Lung (tissue), 12 donors: ENCODE data around the gene FNIP2. TPM values are rescaled to one million over a fixed set of nuclear protein-coding genes. Genes with fewer than 3 reads are reported as not detected.
A peak's percentile ranks its signal among the peaks of the same experiment; 100 is the strongest.

ENCODE experiments used
- ATAC-seq: fragments of 200-7000 bp; cut with Tn5 transposase; one replicate; pipeline ENCODE4 v1.9.1; 2020; ENCODE audit warnings: moderate number of reproducible peaks; ENCODE audit not compliant: insufficient read depth, low FRiP score
- DNase-seq, 3 donors: peaks; one replicate each; pipeline ENCODE4 v3.0.0-alpha.2; 2013 to 2017
- H3K27ac ChIP-seq, 2 donors: one replicate each; pipeline ENCODE4 v1.5.1; 2013; ENCODE audit warnings: mild to moderate bottlenecking in 2 of 2, moderate library complexity in 2 of 2, control low read depth in 1 of 2, inconsistent platforms in 1 of 2, low read depth in 1 of 2, low read length in 1 of 2
- H3K27me3 ChIP-seq, 3 donors: one replicate each; pipeline ENCODE4 v1.5.1; 2013; ENCODE audit warnings: low read length in 2 of 3; ENCODE audit not compliant: control insufficient read depth in 3 of 3, insufficient read depth in 3 of 3
- H3K36me3 ChIP-seq, 4 donors: one replicate each; pipeline ENCODE4 v1.5.1; 2013; ENCODE audit warnings: low read length in 4 of 4, mild to moderate bottlenecking in 1 of 4, moderate library complexity in 1 of 4; ENCODE audit not compliant: control insufficient read depth in 4 of 4, insufficient read depth in 4 of 4
- H3K4me1 ChIP-seq, 5 donors: one replicate each; pipeline ENCODE4 v1.5.1; 2013; ENCODE audit warnings: low read length in 5 of 5, mild to moderate bottlenecking in 2 of 5, moderate library complexity in 1 of 5; ENCODE audit not compliant: control insufficient read depth in 5 of 5, insufficient read depth in 5 of 5
- H3K4me3 ChIP-seq: one replicate; pipeline ENCODE4 v1.5.1; 2013; ENCODE audit warnings: mild to moderate bottlenecking, control low read depth, moderate library complexity
- H3K9ac ChIP-seq, 2 donors: one replicate each; pipeline ENCODE4 v1.5.1; 2013; ENCODE audit warnings: low read length in 2 of 2, control low read depth in 1 of 2; ENCODE audit not compliant: insufficient read depth in 1 of 2
- H3K9me3 ChIP-seq, 4 donors: one replicate each; pipeline ENCODE4 v1.5.1; 2013; ENCODE audit warnings: low read length in 3 of 4, mild to moderate bottlenecking in 1 of 4, moderate library complexity in 1 of 4; ENCODE audit not compliant: control insufficient read depth in 4 of 4, insufficient read depth in 3 of 4
- CTCF ChIP-seq: IDR thresholded peaks from 2 replicates; pipeline ENCODE4 v1.5.1; 2012; ENCODE audit warnings: mild to moderate bottlenecking; ENCODE audit errors: control extremely low read depth, extremely low read depth
- WGBS, 2 donors: extraction: QIAGEN DNeasy Blood & Tissue Kit; methylation state at CpG; one replicate each; pipeline ENCODE4 v1.1.7; 2013; 5-methylcytosine and 5-hydroxymethylcytosine counted together
- polyA plus RNA-seq, 2 donors: library from polyadenylated mRNA; stranded (reverse); fragments of 200-250 nt; gene quantifications; one replicate each; pipeline ENCODE4 v1.2.1, GENCODE V29; 2013
- total RNA-seq, 2 donors: library from RNA; depleted of rRNA in 1 of 2; stranded (reverse); fragments of >200 nt in 1 of 2; gene quantifications; one replicate each; pipeline ENCODE4 v1.2.1, GENCODE V29; 2014 to 2021
- donor health status: control.
- donor health status: control.
- donor health status: Bipolar disorder and iron deficiency.
- donor health status: healthy.
- donor health status: DM: yes; HTN: yes; CAD: no.

The FNIP2 gene
- total and polyA plus RNA-seq, 4 donors, result 12.1 to 150 (median 44.6) TPM

GRCh38 chr4:158728236-158728635 lies 40.6 kb upstream of the FNIP2 start:
- Histone ChIP-seq H3K9me3 (no peaks in the 10 kb centered on the region), H3K27ac (no peak overlapping the region), H3K9ac (no peak overlapping the region), H3K4me1 (no peaks in the 10 kb centered on the region), H3K27me3 (peaks cover 0 to 10% (median 5%) of the 10 kb centered on the region in 3 donors), H3K36me3 (no peaks in the 10 kb centered on the region), H3K4me3 (no peak overlapping the region)
- DNase-seq (no peak), ATAC-seq (no peak)
- WGBS, 2 donors, result 70 to 90% methylated on average over 1 of the region's 1 CpG
- no peak for TF ChIP-seq CTCF

- 19 to 28% methylated on average over 5 of the region's 5 CpGs for WGBS, 2 donors
- peaks cover 0 to 10% (median 5%) of the 10 kb centered on the region in 3 donors for H3K27me3 ChIP-seq
- no peak overlapping the region for H3K4me3 ChIP-seq
- H3K9ac ChIP-seq, result no peak overlapping the region
- peak; percentile 68 to 78 (median 72) for DNase-seq
- H3K27ac ChIP-seq, result no peak overlapping the region
- no peaks in the 10 kb centered on the region for H3K9me3 ChIP-seq
- H3K4me1 ChIP-seq, result no peaks in the 10 kb centered on the region
- no peaks in the 10 kb centered on the region for H3K36me3 ChIP-seq
- peak; percentile 47 for ATAC-seq
- peak; percentile 91 for TF ChIP-seq CTCF
Measured at GRCh38 chr4:158729716-158730559, 38.9 kb upstream of the FNIP2 start.

- Histone ChIP-seq H3K36me3 (no peaks in the 10 kb centered on the region), H3K27ac (no peak overlapping the region), H3K27me3 (no peaks in the 10 kb centered on the region), H3K4me3 (no peak overlapping the region), H3K9ac (no peak overlapping the region), H3K9me3 (no peaks in the 10 kb centered on the region), H3K4me1 (no peaks in the 10 kb centered on the region)
- no peak for DNase-seq
- TF ChIP-seq CTCF, result no peak
- 98 to 99% methylated on average over 2 of the region's 2 CpGs for WGBS, 2 donors
- ATAC-seq, result no peak
Measured at GRCh38 chr4:158738866-158739265, 30.0 kb upstream of the FNIP2 start.
